ENCODE results near the gene LRRC34.

Gene LRRC34, protein sequence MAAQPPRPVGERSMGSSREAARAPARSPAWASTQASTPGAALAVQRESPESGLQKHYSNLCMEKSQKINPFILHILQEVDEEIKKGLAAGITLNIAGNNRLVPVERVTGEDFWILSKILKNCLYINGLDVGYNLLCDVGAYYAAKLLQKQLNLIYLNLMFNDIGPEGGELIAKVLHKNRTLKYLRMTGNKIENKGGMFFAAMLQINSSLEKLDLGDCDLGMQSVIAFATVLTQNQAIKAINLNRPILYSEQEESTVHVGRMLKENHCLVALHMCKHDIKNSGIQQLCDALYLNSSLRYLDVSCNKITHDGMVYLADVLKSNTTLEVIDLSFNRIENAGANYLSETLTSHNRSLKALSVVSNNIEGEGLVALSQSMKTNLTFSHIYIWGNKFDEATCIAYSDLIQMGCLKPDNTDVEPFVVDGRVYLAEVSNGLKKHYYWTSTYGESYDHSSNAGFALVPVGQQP

GRCh38 chr3:169812332-169813235, at the start of gene LRRC34, which contains the start of gene LRRIQ4:
Gene LRRC34, minus strand, starts transcription at chr3:169812904. Its CDS starts 356 bp downstream, at chr3:169812548.
Gene LRRIQ4, plus strand, starts transcription at chr3:169812870. Its CDS starts 9,052 bp downstream, at chr3:169821922.
- TF ChIP-seq POLR2A (IDR thresholded peaks at IDR 0.05; ENCODE audit: low read depth, low read length), result no peak; the same call in 1 of the 2 replicates
- DNase-seq (ENCODE audit: insufficient read length, low spot score), result peak; percentile 36
- FAIRE-seq, result no peak

GRCh38 chr3:169861871-169862270, 49.2 kb upstream of the LRRC34 start:
- FAIRE-seq (no peak), DNase-seq (ENCODE audit: insufficient read length, low spot score) (no peak)
- TF ChIP-seq POLR2A (IDR thresholded peaks at IDR 0.05; ENCODE audit: low read depth, low read length), result no peak

GRCh38 chr3:169857811-169858210, 45.1 kb upstream of the LRRC34 start:
- no peak for TF ChIP-seq POLR2A (IDR thresholded peaks at IDR 0.05; ENCODE audit: low read depth, low read length)
- DNase-seq (ENCODE audit: insufficient read length, low spot score) (no peak), FAIRE-seq (no peak)

GRCh38 chr3:169855514-169855913, 42.8 kb upstream of the LRRC34 start:
- TF ChIP-seq POLR2A (IDR thresholded peaks at IDR 0.05; ENCODE audit: low read depth, low read length), result no peak
- no peak for DNase-seq (ENCODE audit: insufficient read length, low spot score)
- FAIRE-seq, result no peak

- no peak for DNase-seq (ENCODE audit: insufficient read length, low spot score)
- no peak for TF ChIP-seq POLR2A (IDR thresholded peaks at IDR 0.05; ENCODE audit: low read depth, low read length)
- FAIRE-seq, result no peak
Measured at GRCh38 chr3:169850618-169851017, 37.9 kb upstream of the LRRC34 start.

- FAIRE-seq, result no peak
- DNase-seq (ENCODE audit: insufficient read length, low spot score), result no peak
- no peak for TF ChIP-seq POLR2A (IDR thresholded peaks at IDR 0.05; ENCODE audit: low read depth, low read length)
Measured at GRCh38 chr3:169848741-169849140, 36.0 kb upstream of the LRRC34 start.

DNA sequence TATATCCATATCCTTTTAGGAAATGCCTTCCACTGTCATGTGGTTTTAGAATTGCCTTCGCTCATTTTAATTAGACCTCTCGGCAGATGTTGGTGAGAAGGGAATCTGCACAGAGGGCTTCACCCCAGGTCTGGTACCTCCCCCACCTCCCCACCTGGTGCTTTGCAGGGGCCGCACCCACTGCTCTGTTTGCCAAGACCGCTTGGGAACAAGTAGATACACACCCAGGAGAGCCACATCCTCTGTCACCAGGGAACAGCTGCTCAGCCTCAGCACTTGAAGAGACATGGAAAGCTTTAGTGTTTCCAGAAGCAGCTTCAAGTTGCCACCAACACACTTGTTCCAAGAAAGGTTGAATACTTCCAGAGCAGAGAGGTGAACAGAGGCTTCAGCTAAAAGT, 35.2 kb upstream of the LRRC34 start:
- FAIRE-seq (no peak), DNase-seq (ENCODE audit: insufficient read length, low spot score) (no peak)
- no peak for TF ChIP-seq POLR2A (IDR thresholded peaks at IDR 0.05; ENCODE audit: low read depth, low read length)

DNA sequence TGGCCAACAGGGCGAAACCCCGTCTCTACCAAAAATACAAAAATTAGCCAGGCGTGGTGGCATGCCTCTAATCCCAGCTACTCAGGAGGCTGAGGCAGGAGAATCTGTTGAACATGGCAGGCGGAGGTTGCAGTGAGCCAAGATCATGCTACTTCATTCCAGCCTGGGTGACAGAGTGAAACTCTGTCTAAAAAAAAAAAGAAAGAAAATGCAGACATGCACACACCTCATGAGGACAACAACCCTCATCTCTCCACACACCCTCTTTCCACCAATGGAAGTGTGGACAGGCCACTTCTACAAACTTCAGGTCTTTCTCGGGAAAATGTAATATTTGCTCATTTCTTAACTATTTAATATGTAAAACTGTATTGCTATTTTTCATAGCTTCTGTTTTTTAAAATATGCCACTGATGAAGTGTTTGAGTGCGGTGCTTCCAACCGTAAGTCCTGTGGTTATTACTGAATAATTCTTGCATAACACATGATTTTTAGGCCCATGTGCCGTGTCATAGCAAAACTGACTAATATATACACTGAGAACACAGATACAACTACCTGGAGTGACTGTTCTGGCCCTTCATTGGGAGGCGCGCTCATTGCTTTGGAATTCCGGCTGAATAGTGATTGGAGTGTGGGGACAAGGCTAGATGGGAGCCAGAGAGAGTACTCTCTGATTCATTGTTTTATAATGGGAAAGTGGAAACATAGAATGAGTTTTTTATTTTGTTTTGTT, 33.9 kb upstream of the LRRC34 start:
- FAIRE-seq, result peak; percentile 78
- peak; percentile 67 for DNase-seq (ENCODE audit: insufficient read length, low spot score)

GRCh38 chr3:169842960-169843359, 30.3 kb upstream of the LRRC34 start:
- FAIRE-seq, result no peak
- TF ChIP-seq POLR2A (IDR thresholded peaks at IDR 0.05; ENCODE audit: low read depth, low read length), result no peak
- no peak for DNase-seq (ENCODE audit: insufficient read length, low spot score)

More for the DNA sequence above, 33.9 kb upstream of the LRRC34 start:
- TF ChIP-seq POLR2A (IDR thresholded peaks at IDR 0.05; ENCODE audit: low read depth, low read length), result no peak

DNA sequence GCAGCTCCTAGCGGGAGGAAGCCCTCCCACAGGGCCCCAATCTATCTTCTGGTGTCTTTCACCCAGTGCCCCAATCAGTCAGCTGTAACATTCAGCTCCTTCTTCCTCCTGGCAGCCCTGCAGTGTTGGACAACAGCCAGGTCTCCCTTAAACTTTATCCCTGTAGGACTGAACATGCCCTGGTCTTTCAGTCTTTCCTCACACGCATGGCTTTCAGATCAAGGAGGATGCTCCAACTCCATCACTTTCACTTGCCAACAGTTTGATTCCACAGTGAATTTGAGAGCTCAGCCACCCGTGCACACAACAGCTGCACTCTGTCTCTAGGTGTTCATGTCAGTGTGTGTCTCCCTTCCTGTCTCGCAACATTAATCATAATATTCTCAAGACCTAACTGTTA, 28.5 kb upstream of the LRRC34 start:
- no peak for DNase-seq (ENCODE audit: insufficient read length, low spot score)

DNA sequence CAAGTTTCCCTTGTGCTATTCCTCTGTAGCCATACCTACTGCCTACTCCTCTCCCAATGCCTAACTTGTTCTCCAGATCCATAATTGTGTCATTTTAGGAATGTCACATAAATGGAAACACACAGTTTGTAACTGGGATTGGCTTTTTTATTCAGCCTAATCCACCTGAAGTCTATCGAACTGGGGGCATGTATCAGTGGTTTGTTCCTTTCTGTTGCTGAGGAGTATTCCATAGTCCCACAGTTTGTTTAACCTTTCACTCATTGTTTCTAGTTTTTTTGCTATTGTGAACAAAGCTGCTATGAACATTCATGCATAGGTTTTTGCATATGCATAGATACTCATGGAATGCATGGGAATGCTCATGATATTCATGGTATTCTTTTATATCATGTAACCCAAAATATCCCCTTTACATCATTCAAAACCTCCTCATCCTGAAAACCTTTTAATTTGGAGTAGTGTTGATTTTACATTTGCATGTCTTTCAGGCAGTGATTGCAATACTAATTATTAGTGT, 25.9 kb upstream of the LRRC34 start:
- DNase-seq (ENCODE audit: insufficient read length, low spot score) (no peak), FAIRE-seq (no peak)
- TF ChIP-seq POLR2A (IDR thresholded peaks at IDR 0.05; ENCODE audit: low read depth, low read length), result no peak

More for the DNA sequence above, 28.5 kb upstream of the LRRC34 start:
- FAIRE-seq, result no peak
- no peak for TF ChIP-seq POLR2A (IDR thresholded peaks at IDR 0.05; ENCODE audit: low read depth, low read length)

DNA sequence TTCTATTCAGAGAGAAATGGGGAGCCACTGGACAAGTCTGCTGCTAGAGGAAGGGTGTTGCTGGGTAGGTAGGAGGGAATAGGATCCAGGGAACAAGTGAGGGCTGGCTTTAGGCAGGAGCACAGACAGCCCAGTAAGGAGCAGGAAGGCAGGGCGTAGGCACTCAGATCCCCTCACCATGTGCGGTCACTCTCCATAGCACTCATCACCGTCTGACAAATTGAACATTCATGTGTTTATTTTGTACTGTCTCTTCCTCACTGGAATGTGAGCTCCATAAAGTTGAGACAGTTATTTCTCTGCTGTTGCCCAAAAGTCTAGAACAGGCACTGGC, 24.2 kb upstream of the LRRC34 start:
- FAIRE-seq (no peak), DNase-seq (ENCODE audit: insufficient read length, low spot score) (no peak)
- TF ChIP-seq POLR2A (IDR thresholded peaks at IDR 0.05; ENCODE audit: low read depth, low read length), result no peak

Measured in H54 (cell line).